ENCODE measurements around the gene EYA3.
"Not testable (repeated sequence)": the region's sequence is repeated elsewhere in the genome, so short reads cannot be mapped to it uniquely, and the experiment has no call there.

EYA3 gene

GRCh38 chr1:28027238-28027637, 61.2 kb downstream of the EYA3 start:
- no peak for DNase-seq

DNA sequence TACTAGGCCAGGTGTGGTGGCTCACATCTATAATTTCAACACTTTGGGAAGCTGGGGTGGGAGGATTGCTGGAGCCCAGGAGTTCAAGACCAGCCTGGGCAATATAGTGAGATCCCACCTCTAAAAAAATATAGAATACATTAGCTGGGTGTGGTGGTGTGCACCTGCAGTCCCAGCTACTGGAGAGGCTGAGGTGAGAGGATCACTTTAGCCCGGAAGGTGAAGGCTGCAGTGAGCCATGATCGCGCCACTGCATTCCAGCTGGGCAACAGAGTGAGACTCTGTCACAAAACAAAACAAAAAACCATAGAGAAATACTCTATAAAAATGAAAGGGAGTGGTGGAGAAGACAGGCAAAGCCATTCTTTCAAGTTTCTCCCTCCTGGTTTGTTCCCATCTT, 62.1 kb downstream of the EYA3 start:
- DNase-seq = no peak

GRCh38 chr1:28021064-28021463, 67.3 kb downstream of the EYA3 start:
- DNase-seq = no peak

DNA sequence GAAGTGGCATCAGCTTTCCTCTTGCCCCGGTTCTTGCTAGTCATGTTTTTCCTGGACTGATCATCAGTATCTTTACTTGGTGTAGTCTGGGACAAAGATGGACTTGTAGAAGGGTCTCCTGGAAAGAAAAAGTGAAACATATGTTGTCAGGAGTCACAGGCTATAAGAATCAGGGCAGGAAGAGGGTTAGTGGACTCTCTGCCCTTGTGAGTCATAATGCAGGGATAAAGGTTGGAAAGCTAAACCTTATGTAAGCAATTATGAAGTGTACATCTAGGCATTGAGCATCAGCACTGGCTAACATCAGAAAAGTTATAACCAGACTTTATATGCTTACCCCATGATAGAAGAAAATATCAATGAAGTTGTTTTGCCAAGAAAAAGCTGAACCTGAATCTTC, 77.4 kb downstream of the EYA3 start:
- DNase-seq = no peak

DNA sequence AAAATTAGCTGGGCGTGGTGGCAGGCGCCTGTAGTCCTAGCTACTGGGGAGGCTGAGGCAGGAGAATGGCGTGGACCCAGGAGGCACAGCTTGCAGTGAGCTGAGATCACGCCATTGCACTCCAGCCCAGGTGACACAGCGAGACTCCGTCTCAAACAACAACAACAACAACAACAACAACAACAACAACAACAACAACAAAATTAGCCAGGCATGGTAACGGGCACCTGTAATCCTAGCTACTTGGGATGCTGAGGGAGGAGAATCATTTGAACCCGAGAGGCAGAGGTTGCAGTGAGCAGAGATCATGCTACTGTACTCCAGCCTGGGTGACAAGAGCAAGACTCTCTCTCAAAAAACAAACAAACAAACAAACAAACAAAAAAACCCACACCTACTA, 85.3 kb downstream of the EYA3 start:
- DNase-seq = not testable (repeated sequence)

GRCh38 chr1:28002600-28002999, 85.8 kb downstream of the EYA3 start:
- DNase-seq = no peak

DNA sequence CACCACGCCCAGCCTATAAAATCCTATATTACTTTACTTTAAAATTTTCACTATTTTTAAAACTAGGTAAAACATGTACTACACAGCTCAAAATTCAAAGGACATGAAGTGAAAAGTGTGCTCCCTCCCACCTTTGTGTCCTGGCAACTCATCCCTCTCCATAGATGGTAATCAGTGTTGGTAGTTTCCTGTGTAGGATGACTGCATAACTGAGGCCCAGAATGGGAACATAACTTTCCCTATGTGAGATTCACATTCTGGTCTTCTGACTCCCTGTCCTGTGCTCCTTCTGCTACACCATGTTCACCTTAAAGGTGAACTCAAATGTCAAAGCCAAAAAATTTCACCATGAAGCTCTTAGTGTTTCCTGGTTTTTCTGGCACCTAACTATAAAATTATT, 89.4 kb downstream of the EYA3 start:
- no peak for DNase-seq

DNA sequence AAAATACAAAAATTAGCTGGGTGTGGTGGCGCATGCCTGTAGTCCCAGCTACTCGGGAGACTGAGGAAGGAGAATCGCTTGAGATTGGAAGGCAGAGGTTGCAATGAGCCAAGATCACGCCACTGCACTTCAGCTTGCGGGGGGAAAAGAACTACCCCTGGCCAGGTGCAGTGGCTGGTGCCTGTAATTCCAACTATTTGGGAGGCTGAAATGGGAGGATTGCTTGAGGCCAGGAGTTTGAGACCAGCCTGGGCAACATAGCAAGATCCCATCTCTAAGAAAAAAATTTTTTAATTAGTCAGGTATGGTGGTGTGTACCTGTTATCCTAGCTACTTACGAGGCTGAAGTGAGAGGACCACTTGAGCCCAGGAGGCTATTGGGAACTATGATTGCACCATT, 93.9 kb downstream of the EYA3 start:
- not testable (repeated sequence) for DNase-seq

GRCh38 chr1:27994060-27994459, 94.3 kb downstream of the EYA3 start:
- DNase-seq = peak; percentile 73

GRCh38 chr1:27993241-27993640, 95.2 kb downstream of the EYA3 start:
- peak; percentile 80 for DNase-seq

GRCh38 chr1:27992276-27992675, 96.1 kb downstream of the EYA3 start:
- DNase-seq = peak; percentile 52

- no peak for DNase-seq
These were observed 97.4 kb downstream of the EYA3 start for GRCh38 chr1:27990920-27991537.

GRCh38 chr1:27981145-27981544, 107.3 kb downstream of the EYA3 start:
- DNase-seq = no peak

- no peak for DNase-seq
These were observed 108.1 kb downstream of the EYA3 start for GRCh38 chr1:27980216-27980845.

- DNase-seq = no peak
These were observed 108.6 kb downstream of the EYA3 start for GRCh38 chr1:27979859-27980201.

DNA sequence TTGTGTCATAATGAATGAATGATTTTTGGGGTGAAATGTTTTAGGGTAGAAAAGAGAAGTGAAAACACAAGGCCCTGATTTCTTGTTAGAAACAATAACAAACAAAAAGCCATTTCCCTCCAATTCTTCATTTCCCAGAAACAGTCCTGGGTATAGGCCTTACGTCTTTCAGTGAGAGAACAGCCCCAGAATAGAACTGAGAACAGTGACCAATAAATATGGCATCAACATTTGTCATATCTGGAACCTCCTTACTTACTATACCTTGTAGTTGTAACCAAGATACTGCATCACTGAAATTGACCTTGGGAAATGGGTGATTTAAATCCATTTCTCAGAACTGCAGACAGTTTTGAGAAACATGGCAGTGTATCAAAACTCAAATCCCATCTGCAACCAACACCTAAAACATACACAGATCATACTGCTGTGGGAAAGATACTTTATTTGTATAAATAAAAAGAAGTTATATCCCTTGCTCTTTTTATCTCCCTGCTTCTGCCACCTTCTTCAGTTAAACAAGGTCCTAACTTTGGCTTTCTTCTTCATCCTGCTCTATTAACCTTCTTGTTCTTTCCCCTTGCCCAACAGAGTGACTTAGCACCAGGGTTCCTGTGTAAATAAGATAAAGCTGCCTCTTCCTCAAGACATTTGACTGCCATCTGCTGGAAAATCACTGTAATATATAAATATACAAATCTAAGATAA, 109.1 kb downstream of the EYA3 start:
- peak; percentile 78 for DNase-seq

GRCh38 chr1:27974417-27974781, 114.0 kb downstream of the EYA3 start:
- no peak for DNase-seq

DNA sequence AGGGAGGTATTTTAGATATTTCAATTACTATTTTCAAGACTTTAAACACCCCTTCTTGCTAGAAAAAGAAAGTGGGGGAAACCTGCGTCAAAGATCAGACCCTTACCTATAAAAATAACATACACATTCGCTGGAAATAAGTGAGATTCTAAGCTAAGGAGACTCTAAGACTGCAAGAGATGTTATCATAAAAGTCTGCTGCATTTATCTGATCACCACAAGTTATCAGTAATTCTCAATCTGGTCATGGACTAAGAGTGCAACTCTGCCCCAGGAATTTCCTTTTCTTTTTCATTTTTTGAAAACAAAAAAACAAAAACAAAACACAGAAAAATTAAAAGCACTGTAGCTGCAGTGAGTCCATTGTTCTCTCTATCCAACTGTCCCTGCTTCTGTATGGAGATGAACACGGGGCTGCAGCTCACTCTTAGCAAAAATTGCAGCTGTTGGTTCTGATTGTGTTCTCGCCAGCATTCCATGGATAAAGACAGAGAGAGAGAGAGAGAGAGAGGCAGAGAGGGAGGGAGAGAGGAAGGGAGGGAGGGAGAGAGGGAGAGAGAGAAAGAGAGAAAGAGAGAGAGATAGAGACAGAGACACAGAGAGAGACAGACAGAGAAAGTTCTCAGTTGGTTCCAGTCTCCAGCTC, 114.5 kb downstream of the EYA3 start:
- DNase-seq = no peak

DNA sequence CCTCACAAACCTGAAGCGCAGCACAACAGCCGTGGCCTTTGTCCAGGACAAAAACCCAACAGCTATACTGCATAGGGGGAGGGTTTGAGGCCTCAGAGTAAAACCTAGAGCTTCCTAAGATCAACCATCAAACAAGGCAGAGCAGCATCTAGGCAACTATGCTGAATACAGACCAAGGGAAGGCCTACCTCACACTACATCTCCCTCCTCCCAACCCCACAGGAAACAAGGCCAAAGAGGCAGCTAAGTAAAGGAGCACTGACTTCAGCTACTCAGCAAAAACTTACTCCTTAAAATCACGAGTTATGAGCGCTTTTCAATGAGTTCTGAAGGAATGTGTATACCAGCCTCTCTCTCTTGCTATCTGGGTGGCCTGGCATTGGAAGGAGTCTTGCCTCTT, 116.3 kb downstream of the EYA3 start:
- no peak for DNase-seq

- DNase-seq = no peak
These were observed 116.7 kb downstream of the EYA3 start for GRCh38 chr1:27971674-27972073.

- no peak for DNase-seq
These were observed 118.0 kb downstream of the EYA3 start for GRCh38 chr1:27970401-27970800.

GRCh38 chr1:27968692-27969091, 119.7 kb downstream of the EYA3 start:
- peak; percentile 56 for DNase-seq

DNA sequence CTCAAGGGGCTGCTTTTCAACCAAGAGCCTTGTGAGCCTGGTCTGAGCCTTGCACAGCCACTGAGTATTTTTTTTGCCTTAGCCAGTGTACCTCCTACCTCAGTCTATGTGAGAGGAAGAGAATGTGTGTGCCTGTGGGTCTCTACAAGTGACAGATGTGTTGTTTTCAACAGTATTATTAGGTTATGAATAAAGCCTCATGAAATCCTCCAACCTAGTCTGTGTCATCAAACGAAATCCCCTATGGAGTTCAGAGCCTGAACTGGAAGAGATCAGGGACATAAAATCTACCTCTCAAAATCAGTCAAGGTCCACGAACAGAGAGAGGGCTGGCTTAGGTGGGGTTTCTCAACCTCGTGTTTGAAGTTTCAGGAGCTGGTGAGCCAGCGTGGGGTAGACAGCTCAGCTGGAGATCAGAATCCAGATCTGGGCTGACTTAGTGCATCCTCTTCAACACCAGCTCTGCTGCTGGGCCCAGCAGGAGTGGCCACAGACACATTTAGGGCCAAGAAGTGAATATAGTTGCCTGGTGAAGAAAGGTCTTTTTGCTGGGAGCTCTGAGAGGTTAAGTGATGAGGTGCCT, 120.4 kb downstream of the EYA3 start:
- DNase-seq = no peak
